K562 (cell line): Measurements from ENCODE around the gene UBE2J2. TPM values are rescaled to one million over a fixed set of nuclear protein-coding genes. Genes with fewer than 3 reads are reported as not detected.

Experiments
- GABPA ChIP-seq: fragments of 200-800 bp; sonication (Bioruptor generic); conservative IDR thresholded peaks from 2 replicates; pipeline ENCODE4 v1.6.1; 2016; ENCODE audit warnings: low read depth, missing genetic modification characterization, missing compliant biosample characterization
- GATAD2B ChIP-seq: fragments of 450-650 bp; IDR thresholded peaks from 2 replicates; pipeline ENCODE4 v1.6.1; 2017; ENCODE audit warnings: mild to moderate bottlenecking, borderline replicate concordance
- HEY1 ChIP-seq: fragments of 250-450 bp; sonication (Bioruptor Pico); IDR thresholded peaks from 2 replicates; pipeline ENCODE4 v1.5.0; 2020; ENCODE audit warnings: mild to moderate bottlenecking, moderate library complexity, borderline replicate concordance
- KDM5B ChIP-seq: fragments of 200-600 bp; sonication (generic); IDR thresholded peaks from 2 replicates; pipeline ENCODE4 v1.6.1; 2012; ENCODE audit warnings: low read depth, mild to moderate bottlenecking, moderate library complexity, low read length, control low read depth, inconsistent platforms; ENCODE audit not compliant: insufficient replicate concordance
- NR4A1 ChIP-seq, 2 experiments: fragments of 250-450 bp in 1 of 2; fragments of 450-650 bp in 1 of 2; sonication (Bioruptor Pico) in 1 of 2; IDR thresholded peaks; 2 replicates each; pipeline versions ENCODE4 v1.4.0 to v1.6.1; 2016 to 2020; ENCODE audit warnings: mild to moderate bottlenecking in 2 of 2, missing compliant biosample characterization in 1 of 2, missing genetic modification characterization in 1 of 2, moderate library complexity in 1 of 2
- PHF8 ChIP-seq: fragments of 200-600 bp; sonication (generic); IDR thresholded peaks from 2 replicates; pipeline ENCODE4 v1.6.1; 2012; ENCODE audit warnings: mixed run types, mild to moderate bottlenecking, inconsistent platforms, low read length, moderate library complexity, borderline replicate concordance
- POLR2AphosphoS5 ChIP-seq: IDR thresholded peaks from 2 replicates; pipeline ENCODE4 v1.6.1; 2011; ENCODE audit warnings: mild to moderate bottlenecking, low read depth, low read length, moderate library complexity; ENCODE audit not compliant: control insufficient read depth, insufficient read depth
- PPARD ChIP-seq: fragments of 250-450 bp; sonication (Bioruptor Pico); IDR thresholded peaks from 2 replicates; pipeline ENCODE4 v1.8.0; 2022; ENCODE audit warnings: inconsistent platforms, mild to moderate bottlenecking, moderate library complexity
- SAFB2 ChIP-seq: fragments of 200-400 bp; formaldehyde crosslinking; IDR thresholded peaks from 2 replicates; pipeline ENCODE4 v1.6.1; 2018; ENCODE audit warnings: borderline replicate concordance, low read length, low read depth, moderate library complexity; ENCODE audit not compliant: severe bottlenecking
- ZBTB8A ChIP-seq: fragments of 450-650 bp; IDR thresholded peaks from 2 replicates; pipeline ENCODE4 v1.6.1; 2018; ENCODE audit warnings: mild to moderate bottlenecking, moderate library complexity; ENCODE audit not compliant: partially characterized antibody
- ZNF436 ChIP-seq: fragments of 250-450, 450-650 bp; sonication (Bioruptor Pico); formaldehyde crosslinking; IDR thresholded peaks from 2 replicates; pipeline ENCODE4 v1.7.0; 2020; ENCODE audit warnings: mild to moderate bottlenecking
- polyA plus RNA-seq, 8 experiments: library from polyadenylated mRNA; depleted of rRNA in 4 of 8; stranded (reverse) in 5 of 8; unstranded in 3 of 8; fragments of >200 nt; fragmentation: Nextera tagmentation in 2 of 8; fragmentation: Illumina TruSeq in 1 of 8; extraction: Ambion mirVana in 2 of 8; extraction: Trizol in 1 of 8; gene quantifications; 2 replicates each; pipeline versions ENCODE4 v1.2.1 to v1.2.3, GENCODE V29; 2011 to 2014; ENCODE audit warnings: inconsistent platforms in 1 of 8, missing spikeins in 1 of 8
- total RNA-seq, 7 experiments: library from RNA; depleted of rRNA in 6 of 7; stranded (reverse); fragments of >200 nt in 6 of 7; fragmentation: Illumina TruSeq in 2 of 7; extraction: Trizol in 2 of 7; gene quantifications; 2 replicates each; pipeline versions ENCODE4 v1.2.1 to v1.2.3, GENCODE V29; 2011 to 2021; ENCODE audit warnings: low replicate concordance in 1 of 7
- TF ChIP-seq, protein P1 (sequence below), 2 experiments: fragments of 450-650 bp; conservative IDR thresholded peaks; 2 replicates each; pipeline ENCODE4 v1.6.1; 2017; ENCODE audit warnings: mild to moderate bottlenecking in 2 of 2, moderate library complexity in 2 of 2
- TF ChIP-seq, protein P2 (sequence below): fragments of 250-450 bp; sonication (Bioruptor Pico); IDR thresholded peaks from 2 replicates; pipeline ENCODE4 v1.4.0; 2020; ENCODE audit warnings: mild to moderate bottlenecking, moderate library complexity, borderline replicate concordance
- TF ChIP-seq, protein P3 (sequence below): IDR thresholded peaks from 2 replicates; pipeline ENCODE4 v1.6.1; 2011; ENCODE audit not compliant: insufficient read length; ENCODE audit errors: extremely low read depth
- TF ChIP-seq, protein P4 (sequence below): sonication (generic); formaldehyde crosslinking; IDR thresholded peaks from 2 replicates; pipeline ENCODE4 v1.8.0; 2022; ENCODE audit warnings: mild to moderate bottlenecking, missing genetic modification reagents, borderline replicate concordance
- TF ChIP-seq, protein P5 (sequence below): fragments of 250-450 bp; sonication (Bioruptor Pico); IDR thresholded peaks from 2 replicates; pipeline ENCODE4 v1.4.0; 2020; ENCODE audit warnings: mild to moderate bottlenecking

The UBE2J2 gene
- total and polyA plus RNA-seq, 9 of the 15 experiments (the other 6 are each of a cell fraction or from before 2014, with no cell fraction given): 0.93 to 112 (median 75.5) TPM

DNA sequence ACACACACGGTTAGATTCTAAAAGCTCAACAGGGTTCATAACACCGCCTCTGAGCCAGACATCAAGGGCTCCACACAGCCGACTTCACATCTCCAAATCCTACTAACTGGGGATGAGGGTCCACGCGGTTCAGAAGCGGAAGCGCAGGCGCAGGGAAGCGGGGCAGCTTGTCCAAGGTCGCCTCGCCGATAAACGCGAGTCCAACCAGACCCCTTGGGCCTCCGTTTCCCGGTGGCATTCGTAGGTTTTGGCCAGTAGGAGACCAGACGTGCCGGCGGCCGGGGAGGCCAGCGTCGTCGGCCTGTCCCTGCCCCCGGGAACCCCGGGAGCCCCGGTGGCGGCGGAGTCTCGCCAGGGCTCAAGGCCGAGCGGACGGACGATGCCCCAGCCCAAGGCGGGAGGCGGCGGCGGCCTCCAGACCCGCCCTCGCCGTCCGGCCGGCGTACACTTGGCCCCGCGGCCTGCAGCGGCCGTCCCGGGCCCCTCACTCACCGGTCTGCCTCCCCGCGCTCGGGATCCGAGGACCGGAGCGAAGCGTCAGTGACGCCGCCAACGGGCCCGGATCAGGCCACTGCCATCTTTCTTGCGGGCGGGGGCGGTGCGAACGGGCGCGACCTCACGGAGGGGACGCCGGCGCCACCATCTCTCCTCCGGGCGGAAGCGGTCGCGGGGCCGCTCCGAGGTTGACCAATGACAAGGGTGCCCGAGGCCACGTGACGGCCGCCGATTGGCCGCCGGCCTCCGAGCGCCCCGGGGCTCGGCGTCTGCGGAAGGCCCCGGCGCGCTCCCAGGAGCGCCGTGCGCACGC lies 42.0 kb downstream of the UBE2J2 start, which contains the start of gene SDF4 (continued):
- TF ChIP-seq SAFB2: no peak
- TF ChIP-seq ZNF436: no peak
- TF ChIP-seq, protein P1, sequence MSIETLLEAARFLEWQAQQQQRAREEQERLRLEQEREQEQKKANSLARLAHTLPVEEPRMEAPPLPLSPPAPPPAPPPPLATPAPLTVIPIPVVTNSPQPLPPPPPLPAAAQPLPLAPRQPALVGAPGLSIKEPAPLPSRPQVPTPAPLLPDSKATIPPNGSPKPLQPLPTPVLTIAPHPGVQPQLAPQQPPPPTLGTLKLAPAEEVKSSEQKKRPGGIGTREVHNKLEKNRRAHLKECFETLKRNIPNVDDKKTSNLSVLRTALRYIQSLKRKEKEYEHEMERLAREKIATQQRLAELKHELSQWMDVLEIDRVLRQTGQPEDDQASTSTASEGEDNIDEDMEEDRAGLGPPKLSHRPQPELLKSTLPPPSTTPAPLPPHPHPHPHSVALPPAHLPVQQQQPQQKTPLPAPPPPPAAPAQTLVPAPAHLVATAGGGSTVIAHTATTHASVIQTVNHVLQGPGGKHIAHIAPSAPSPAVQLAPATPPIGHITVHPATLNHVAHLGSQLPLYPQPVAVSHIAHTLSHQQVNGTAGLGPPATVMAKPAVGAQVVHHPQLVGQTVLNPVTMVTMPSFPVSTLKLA (conservative IDR thresholded peaks at IDR 0.05): peak in 1 of 2 experiments; percentile 86
- TF ChIP-seq, protein P2, sequence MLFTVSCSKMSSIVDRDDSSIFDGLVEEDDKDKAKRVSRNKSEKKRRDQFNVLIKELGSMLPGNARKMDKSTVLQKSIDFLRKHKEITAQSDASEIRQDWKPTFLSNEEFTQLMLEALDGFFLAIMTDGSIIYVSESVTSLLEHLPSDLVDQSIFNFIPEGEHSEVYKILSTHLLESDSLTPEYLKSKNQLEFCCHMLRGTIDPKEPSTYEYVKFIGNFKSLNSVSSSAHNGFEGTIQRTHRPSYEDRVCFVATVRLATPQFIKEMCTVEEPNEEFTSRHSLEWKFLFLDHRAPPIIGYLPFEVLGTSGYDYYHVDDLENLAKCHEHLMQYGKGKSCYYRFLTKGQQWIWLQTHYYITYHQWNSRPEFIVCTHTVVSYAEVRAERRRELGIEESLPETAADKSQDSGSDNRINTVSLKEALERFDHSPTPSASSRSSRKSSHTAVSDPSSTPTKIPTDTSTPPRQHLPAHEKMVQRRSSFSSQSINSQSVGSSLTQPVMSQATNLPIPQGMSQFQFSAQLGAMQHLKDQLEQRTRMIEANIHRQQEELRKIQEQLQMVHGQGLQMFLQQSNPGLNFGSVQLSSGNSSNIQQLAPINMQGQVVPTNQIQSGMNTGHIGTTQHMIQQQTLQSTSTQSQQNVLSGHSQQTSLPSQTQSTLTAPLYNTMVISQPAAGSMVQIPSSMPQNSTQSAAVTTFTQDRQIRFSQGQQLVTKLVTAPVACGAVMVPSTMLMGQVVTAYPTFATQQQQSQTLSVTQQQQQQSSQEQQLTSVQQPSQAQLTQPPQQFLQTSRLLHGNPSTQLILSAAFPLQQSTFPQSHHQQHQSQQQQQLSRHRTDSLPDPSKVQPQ (CRISPR knock-in tag): no peak
- TF ChIP-seq HEY1 (CRISPR knock-in tag): no peak
- peak; percentile 89 for TF ChIP-seq POLR2AphosphoS5
- TF ChIP-seq, protein P3, sequence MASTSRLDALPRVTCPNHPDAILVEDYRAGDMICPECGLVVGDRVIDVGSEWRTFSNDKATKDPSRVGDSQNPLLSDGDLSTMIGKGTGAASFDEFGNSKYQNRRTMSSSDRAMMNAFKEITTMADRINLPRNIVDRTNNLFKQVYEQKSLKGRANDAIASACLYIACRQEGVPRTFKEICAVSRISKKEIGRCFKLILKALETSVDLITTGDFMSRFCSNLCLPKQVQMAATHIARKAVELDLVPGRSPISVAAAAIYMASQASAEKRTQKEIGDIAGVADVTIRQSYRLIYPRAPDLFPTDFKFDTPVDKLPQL: no peak
- TF ChIP-seq, protein P4, sequence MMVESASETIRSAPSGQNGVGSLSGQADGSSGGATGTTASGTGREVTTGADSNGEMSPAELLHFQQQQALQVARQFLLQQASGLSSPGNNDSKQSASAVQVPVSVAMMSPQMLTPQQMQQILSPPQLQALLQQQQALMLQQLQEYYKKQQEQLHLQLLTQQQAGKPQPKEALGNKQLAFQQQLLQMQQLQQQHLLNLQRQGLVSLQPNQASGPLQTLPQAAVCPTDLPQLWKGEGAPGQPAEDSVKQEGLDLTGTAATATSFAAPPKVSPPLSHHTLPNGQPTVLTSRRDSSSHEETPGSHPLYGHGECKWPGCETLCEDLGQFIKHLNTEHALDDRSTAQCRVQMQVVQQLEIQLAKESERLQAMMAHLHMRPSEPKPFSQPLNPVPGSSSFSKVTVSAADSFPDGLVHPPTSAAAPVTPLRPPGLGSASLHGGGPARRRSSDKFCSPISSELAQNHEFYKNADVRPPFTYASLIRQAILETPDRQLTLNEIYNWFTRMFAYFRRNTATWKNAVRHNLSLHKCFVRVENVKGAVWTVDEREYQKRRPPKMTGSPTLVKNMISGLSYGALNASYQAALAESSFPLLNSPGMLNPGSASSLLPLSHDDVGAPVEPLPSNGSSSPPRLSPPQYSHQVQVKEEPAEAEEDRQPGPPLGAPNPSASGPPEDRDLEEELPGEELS (CRISPR knock-in tag): no peak
- TF ChIP-seq NR4A1 (CRISPR knock-in tag; IDR thresholded peaks at IDR 0.05): peak; percentile 72
- TF ChIP-seq NR4A1 (tag; IDR thresholded peaks at IDR 0.05): 0 out of 2 replicates have a peak, but pooled peaks have one; percentile 19
- no peak for TF ChIP-seq ZBTB8A
- TF ChIP-seq GATAD2B: peak; percentile 46; the same call in 1 of the 2 replicates
- peak; percentile 96 for TF ChIP-seq PHF8
- TF ChIP-seq PPARD (CRISPR knock-in tag): no peak
- peak; percentile 92 for TF ChIP-seq KDM5B
- TF ChIP-seq GABPA (tag): peak; percentile 92
- TF ChIP-seq, protein P5, sequence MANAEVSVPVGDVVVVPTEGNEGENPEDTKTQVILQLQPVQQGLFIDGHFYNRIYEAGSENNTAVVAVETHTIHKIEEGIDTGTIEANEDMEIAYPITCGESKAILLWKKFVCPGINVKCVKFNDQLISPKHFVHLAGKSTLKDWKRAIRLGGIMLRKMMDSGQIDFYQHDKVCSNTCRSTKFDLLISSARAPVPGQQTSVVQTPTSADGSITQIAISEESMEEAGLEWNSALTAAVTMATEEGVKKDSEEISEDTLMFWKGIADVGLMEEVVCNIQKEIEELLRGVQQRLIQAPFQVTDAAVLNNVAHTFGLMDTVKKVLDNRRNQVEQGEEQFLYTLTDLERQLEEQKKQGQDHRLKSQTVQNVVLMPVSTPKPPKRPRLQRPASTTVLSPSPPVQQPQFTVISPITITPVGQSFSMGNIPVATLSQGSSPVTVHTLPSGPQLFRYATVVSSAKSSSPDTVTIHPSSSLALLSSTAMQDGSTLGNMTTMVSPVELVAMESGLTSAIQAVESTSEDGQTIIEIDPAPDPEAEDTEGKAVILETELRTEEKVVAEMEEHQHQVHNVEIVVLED (CRISPR knock-in tag): peak; percentile 91
